ENCODE measurements around the gene UNC5A.
"Not testable (repeated sequence)": the region's sequence is repeated elsewhere in the genome, so short reads cannot be mapped to it uniquely, and the experiment has no call there.

Gene UNC5A

GRCh38 chr5:176866707-176867310, 56.5 kb downstream of the UNC5A start:
- DNase-seq = no peak

GRCh38 chr5:176868126-176868525, 57.8 kb downstream of the UNC5A start:
- no peak for DNase-seq

GRCh38 chr5:176868731-176869130, 58.4 kb downstream of the UNC5A start:
- DNase-seq = no peak

- DNase-seq = no peak
These were observed 59.2 kb downstream of the UNC5A start for GRCh38 chr5:176869501-176870109.

- no peak for DNase-seq
These were observed 59.8 kb downstream of the UNC5A start for GRCh38 chr5:176870110-176870591.

- DNase-seq = not testable (repeated sequence)
These were observed 60.3 kb downstream of the UNC5A start for GRCh38 chr5:176870644-176871043.

GRCh38 chr5:176872586-176872985, 62.2 kb downstream of the UNC5A start:
- DNase-seq = not testable (repeated sequence)

GRCh38 chr5:176873011-176873410, 62.7 kb downstream of the UNC5A start:
- DNase-seq = not testable (repeated sequence)

GRCh38 chr5:176873541-176874172, 63.3 kb downstream of the UNC5A start:
- DNase-seq = no peak

GRCh38 chr5:176874198-176874780, 63.9 kb downstream of the UNC5A start:
- no peak for DNase-seq

- DNase-seq = no peak
These were observed 64.7 kb downstream of the UNC5A start for GRCh38 chr5:176875014-176875550.

GRCh38 chr5:176875783-176876505, 65.6 kb downstream of the UNC5A start:
- DNase-seq = no peak

GRCh38 chr5:176876506-176877431, 66.4 kb downstream of the UNC5A start:
- DNase-seq = no peak

- no peak for DNase-seq
These were observed 67.5 kb downstream of the UNC5A start for GRCh38 chr5:176877793-176878331.

GRCh38 chr5:176878463-176878862, 68.1 kb downstream of the UNC5A start:
- no peak for DNase-seq

- DNase-seq = no peak
These were observed 68.7 kb downstream of the UNC5A start for GRCh38 chr5:176878906-176879662.

GRCh38 chr5:176879663-176880361, 69.5 kb downstream of the UNC5A start:
- no peak for DNase-seq

- DNase-seq = no peak
These were observed 70.1 kb downstream of the UNC5A start for GRCh38 chr5:176880366-176881020.

GRCh38 chr5:176881021-176881749, 70.8 kb downstream of the UNC5A start:
- DNase-seq = no peak

Data from activated CD8-positive, alpha-beta memory T cell treated with anti-CD3 and anti-CD28 coated beads, Interleukin-2, amount 50 U/mL, for 4 hours (primary cell).